HG03520 (cell line): ENCODE results near the gene C14orf132.

ENCODE experiments used
- ATAC-seq: cut with Tn5 transposase; IDR thresholded peaks from one replicate; pipeline ENCODE4 v1.9.1; 2021; ENCODE audit warnings: mild to moderate bottlenecking, moderate library complexity; ENCODE audit not compliant: unreplicated experiment

Gene C14orf132

GRCh38 chr14:96081767-96082400, 42.7 kb downstream of the C14orf132 start:
- no peak for ATAC-seq

- ATAC-seq = no peak
Observed at GRCh38 chr14:96082420-96083300, 43.5 kb downstream of the C14orf132 start.

- ATAC-seq = no peak
Observed at GRCh38 chr14:96083667-96084320, 44.6 kb downstream of the C14orf132 start.

GRCh38 chr14:96084796-96085195, 45.6 kb downstream of the C14orf132 start:
- ATAC-seq = no peak

- no peak for ATAC-seq
Observed at GRCh38 chr14:96085369-96085768, 46.2 kb downstream of the C14orf132 start.

- no peak for ATAC-seq
Observed at GRCh38 chr14:96086032-96086431, 46.9 kb downstream of the C14orf132 start.

GRCh38 chr14:96086574-96087077, 47.5 kb downstream of the C14orf132 start:
- no peak for ATAC-seq

- ATAC-seq = no peak
Observed at GRCh38 chr14:96088074-96088473, 48.9 kb downstream of the C14orf132 start.

GRCh38 chr14:96088481-96088880, 49.3 kb downstream of the C14orf132 start:
- ATAC-seq = no peak

GRCh38 chr14:96088911-96089310, 49.7 kb downstream of the C14orf132 start:
- no peak for ATAC-seq

GRCh38 chr14:96089401-96089800, 50.2 kb downstream of the C14orf132 start:
- ATAC-seq = no peak

- no peak for ATAC-seq
Observed at GRCh38 chr14:96090441-96091148, 51.4 kb downstream of the C14orf132 start.

GRCh38 chr14:96091149-96091693, 52.1 kb downstream of the C14orf132 start:
- no peak for ATAC-seq

- ATAC-seq = no peak
Observed at GRCh38 chr14:96091941-96092411, 52.8 kb downstream of the C14orf132 start.

- ATAC-seq = no peak
Observed at GRCh38 chr14:96092936-96093335, 53.8 kb downstream of the C14orf132 start.

GRCh38 chr14:96094211-96094610, 55.0 kb downstream of the C14orf132 start:
- ATAC-seq = no peak

- ATAC-seq = no peak
Observed at GRCh38 chr14:96094656-96095055, 55.5 kb downstream of the C14orf132 start.

GRCh38 chr14:96095058-96095457, 55.9 kb downstream of the C14orf132 start:
- no peak for ATAC-seq

- ATAC-seq = no peak
Observed at GRCh38 chr14:96095581-96096476, 56.7 kb downstream of the C14orf132 start.
